Spinal cord (tissue), 10 donors: ENCODE measurements around the gene BBX. TPM values are rescaled to one million over a fixed set of nuclear protein-coding genes. Genes with fewer than 3 reads are reported as not detected.

Experiments used
- DNase-seq, 6 donors: peaks; one replicate each; pipeline versions ENCODE4 v3.0.0 to v3.0.0-alpha.2; 2013 to 2015; ENCODE audit warnings: low spot score in 6 of 6, low read depth in 4 of 6
- H3K27ac ChIP-seq: one replicate; pipeline ENCODE4 v1.5.1; 2013; ENCODE audit warnings: low read depth, low read length, control low read depth
- H3K27me3 ChIP-seq: one replicate; pipeline ENCODE4 v1.6.1; 2013; ENCODE audit warnings: low read length; ENCODE audit not compliant: control insufficient read depth, insufficient read depth
- H3K36me3 ChIP-seq: one replicate; pipeline ENCODE4 v1.6.1; 2013; ENCODE audit warnings: low read length; ENCODE audit not compliant: control insufficient read depth, insufficient read depth
- H3K4me1 ChIP-seq: one replicate; pipeline ENCODE4 v1.6.1; 2013; ENCODE audit warnings: low read length; ENCODE audit not compliant: control insufficient read depth, insufficient read depth
- H3K4me3 ChIP-seq: one replicate; pipeline ENCODE4 v1.5.1; 2013; ENCODE audit warnings: low read depth, low read length, control low read depth
- H3K9me3 ChIP-seq: one replicate; pipeline ENCODE4 v1.6.1; 2013; ENCODE audit warnings: low read length; ENCODE audit not compliant: control insufficient read depth, insufficient read depth
- WGBS: methylation state at CpG from one replicate; pipeline ENCODE4 v1.1.5; 2013; ENCODE audit warnings: missing lambda C conversion rate; ENCODE audit not compliant: insufficient coverage; 5-methylcytosine and 5-hydroxymethylcytosine counted together
- polyA plus RNA-seq, 2 donors: library from polyadenylated mRNA; unstranded; fragments of 120-200 nt; gene quantifications; one replicate each; pipeline ENCODE4 v1.2.1, GENCODE V29; 2013; ENCODE audit not compliant: insufficient read length in 2 of 2
- total RNA-seq, 2 donors: library from RNA; depleted of rRNA in 1 of 2; stranded (reverse); fragments of 120-200 nt in 1 of 2; fragments of >200 nt in 1 of 2; gene quantifications; one replicate each; pipeline versions ENCODE4 v1.2.3 to v1.2.4, GENCODE V29; 2013 to 2014
- donor health status: healthy.

BBX gene
- total and polyA plus RNA-seq, 4 donors: 20.6 to 72.0 (median 49.1) TPM

DNA sequence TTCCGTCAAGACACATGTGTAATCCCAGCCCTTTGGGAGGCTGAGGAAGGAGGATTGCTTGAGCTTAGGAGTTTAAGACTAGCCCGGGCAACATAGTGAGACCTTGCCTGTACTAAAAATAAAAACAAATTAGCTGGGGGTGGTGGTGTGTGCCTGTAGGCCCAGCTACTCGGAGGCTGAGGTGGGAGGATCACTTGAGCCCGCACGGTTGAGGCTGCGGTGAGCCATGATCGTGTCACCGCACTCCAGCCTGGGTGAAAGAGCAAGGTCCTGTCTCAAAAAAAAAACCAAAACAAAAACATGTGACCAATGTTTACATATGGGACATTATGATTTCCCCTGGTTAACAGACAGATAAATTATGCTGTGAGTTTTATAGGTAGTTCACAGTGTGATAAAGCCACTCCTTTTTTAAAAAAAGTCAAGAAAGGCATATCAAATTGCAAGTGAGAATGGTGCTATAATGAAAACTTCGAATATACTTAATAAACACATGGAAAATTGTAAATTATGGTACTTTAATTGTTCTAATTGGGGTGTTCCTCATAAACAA is 9.2 kb downstream of the BBX start:
- 100% methylated on average over 3 of the region's 9 CpGs for WGBS
- H3K4me3 ChIP-seq: no peak overlapping the region

DNA sequence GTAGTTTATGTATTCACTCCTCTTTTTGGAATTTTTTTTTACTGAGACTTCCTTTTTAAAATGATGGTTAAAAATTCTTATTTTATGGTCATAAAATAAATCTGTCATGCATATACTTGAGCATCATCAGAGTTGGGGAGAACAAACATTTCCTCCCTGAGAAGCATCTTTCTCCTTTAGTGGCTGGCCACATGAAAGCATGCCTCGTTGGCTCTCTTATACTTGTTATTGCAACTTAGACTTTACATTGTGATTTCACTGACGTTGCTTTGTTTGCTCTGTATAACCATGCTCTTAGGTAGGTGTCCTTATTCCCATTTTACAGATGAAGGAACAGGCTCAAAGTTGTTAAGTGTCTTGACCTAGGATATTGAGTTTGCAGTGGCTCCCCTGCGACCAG is 18.1 kb downstream of the BBX start:
- Histone ChIP-seq H3K27ac (no peak overlapping the region), H3K4me1 (no peaks in the 10 kb centered on the region), H3K4me3 (no peak overlapping the region), H3K27me3 (no peaks in the 10 kb centered on the region), H3K36me3 (no peaks in the 10 kb centered on the region), H3K9me3 (no peaks in the 10 kb centered on the region)
- 83% methylated on average over 1 of the region's 3 CpGs for WGBS
- no peak for DNase-seq

More for the DNA sequence above, 9.2 kb downstream of the BBX start:
- no peak for DNase-seq
- Histone ChIP-seq H3K36me3 (no peaks in the 10 kb centered on the region), H3K27me3 (no peaks in the 10 kb centered on the region), H3K27ac (no peak overlapping the region), H3K9me3 (no peaks in the 10 kb centered on the region), H3K4me1 (no peaks in the 10 kb centered on the region)

DNA sequence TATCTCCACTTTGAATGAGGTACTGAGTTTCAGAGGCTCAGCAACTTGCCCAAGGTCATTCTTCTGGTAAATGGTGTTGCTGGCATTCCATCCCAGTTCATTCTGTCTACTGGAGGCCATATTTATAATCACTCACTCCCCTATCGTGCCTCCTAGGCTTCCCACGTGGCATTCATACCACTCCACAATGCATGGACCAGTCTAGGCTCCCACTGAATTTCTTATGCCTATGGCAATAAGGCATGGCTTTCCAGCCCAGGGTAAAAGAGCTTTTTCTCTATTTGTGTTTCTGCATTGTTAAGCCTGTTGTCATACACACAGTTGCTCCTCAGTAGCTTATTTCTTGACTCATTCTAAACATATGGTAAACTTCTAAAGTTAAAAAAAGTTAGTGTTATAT is 19.9 kb downstream of the BBX start:
- 56% methylated on average over 2 of the region's 2 CpGs for WGBS
- no peak for DNase-seq
- no peak overlapping the region for H3K4me3 ChIP-seq
- H3K4me1 ChIP-seq: no peaks in the 10 kb centered on the region
- no peak overlapping the region for H3K27ac ChIP-seq
- H3K9me3 ChIP-seq: no peaks in the 10 kb centered on the region
- H3K36me3 ChIP-seq: no peaks in the 10 kb centered on the region
- no peaks in the 10 kb centered on the region for H3K27me3 ChIP-seq

DNA sequence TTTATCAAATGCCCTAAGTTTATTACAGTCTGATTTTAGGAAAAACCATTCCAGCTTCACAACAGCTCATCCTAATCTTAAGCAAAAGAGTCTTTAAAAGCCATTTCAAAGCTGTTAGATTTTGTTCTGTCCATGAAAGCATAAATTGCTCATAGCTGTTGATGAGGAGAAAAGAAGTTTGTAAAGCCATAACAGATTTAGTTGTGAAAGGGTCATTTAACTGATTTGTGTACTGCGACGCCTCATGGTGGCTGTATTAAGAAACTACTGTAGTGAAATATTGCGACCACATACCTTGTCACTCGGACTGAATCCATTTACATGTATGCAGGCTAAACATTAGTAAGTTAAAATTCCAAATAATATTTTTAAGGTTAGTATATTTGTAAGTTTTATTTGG is 20.9 kb downstream of the BBX start:
- Histone ChIP-seq H3K36me3 (no peaks in the 10 kb centered on the region), H3K4me3 (no peak overlapping the region), H3K27ac (no peak overlapping the region), H3K9me3 (no peaks in the 10 kb centered on the region), H3K4me1 (no peaks in the 10 kb centered on the region), H3K27me3 (no peaks in the 10 kb centered on the region)
- no CpG with 5 or more reads among the region's 4 CpGs for WGBS
- DNase-seq: peak in 2 of 6 donors; percentile 11 to 22

DNA sequence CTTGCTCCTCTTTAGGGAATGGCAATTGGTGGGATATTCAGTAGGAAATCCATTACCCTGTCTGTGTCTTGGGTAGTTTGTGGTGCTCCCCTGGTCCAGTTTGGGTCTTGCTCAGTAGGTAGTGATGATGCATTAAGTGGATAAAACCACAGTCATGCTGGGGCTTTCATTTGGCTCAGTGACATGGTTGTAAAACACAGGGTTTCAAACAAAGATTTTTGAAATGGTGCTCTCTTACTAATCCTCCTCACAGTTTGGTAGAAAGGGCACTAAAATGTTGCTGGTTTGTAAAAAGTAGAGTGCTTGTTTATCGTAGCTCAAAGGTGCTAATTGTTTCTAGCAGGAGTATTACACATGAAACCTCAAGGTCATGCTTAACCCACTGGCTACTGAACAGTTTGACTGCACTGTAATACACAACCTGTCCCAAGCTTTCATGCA is 22.9 kb downstream of the BBX start:
- Histone ChIP-seq H3K27ac (no peak overlapping the region), H3K27me3 (no peaks in the 10 kb centered on the region)
- WGBS: no CpG with 5 or more reads among the region's 1 CpG

DNA sequence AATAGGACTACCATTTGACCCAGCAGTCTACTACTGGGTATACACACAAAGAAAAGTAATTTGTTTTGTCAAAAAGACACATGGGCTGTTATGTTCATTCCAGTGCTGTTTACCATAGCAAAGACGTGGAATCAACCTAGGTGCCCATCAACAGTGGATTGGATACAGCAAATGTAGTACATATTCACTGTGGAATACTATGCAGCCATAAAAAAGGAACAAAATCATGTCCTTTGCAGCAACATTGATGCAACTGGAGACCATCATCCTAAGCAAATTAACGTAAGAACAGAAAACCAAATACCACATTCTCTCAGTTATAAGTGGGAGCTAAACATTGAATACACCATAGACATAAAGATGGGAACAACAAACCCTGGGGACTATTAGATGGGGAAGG is 25.8 kb downstream of the BBX start:
- Histone ChIP-seq H3K9me3 (no peaks in the 10 kb centered on the region), H3K4me3 (no peak overlapping the region), H3K27me3 (no peaks in the 10 kb centered on the region), H3K36me3 (no peaks in the 10 kb centered on the region), H3K4me1 (no peaks in the 10 kb centered on the region), H3K27ac (no peak overlapping the region)
- DNase-seq: no peak
- no CpG with 5 or more reads among the region's 2 CpGs for WGBS

More for the DNA sequence above, 22.9 kb downstream of the BBX start:
- Histone ChIP-seq H3K36me3 (no peaks in the 10 kb centered on the region), H3K9me3 (no peaks in the 10 kb centered on the region), H3K4me1 (no peaks in the 10 kb centered on the region), H3K4me3 (no peak overlapping the region)
- DNase-seq: no peak

DNA sequence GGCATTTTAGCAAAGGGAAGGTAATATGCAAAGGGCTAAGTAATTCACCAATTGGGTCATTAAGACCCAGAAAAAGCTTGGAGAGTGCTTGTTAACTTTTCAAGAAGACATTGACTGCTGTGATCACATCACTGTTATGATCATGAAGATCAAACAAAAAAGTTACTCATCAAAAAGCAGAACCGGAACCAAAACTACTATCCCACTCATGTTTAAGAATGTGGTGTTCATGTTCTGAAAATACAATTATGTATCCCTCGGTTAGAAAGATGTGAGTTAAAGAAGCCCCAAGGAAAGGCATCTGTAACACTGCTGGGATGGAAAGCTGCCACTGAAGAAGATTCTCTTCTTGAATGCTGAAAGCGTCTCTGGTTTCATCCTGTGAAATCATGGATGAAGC is 32.6 kb downstream of the BBX start:
- H3K4me3 ChIP-seq: no peak overlapping the region
- no peaks in the 10 kb centered on the region for H3K4me1 ChIP-seq
- H3K9me3 ChIP-seq: no peaks in the 10 kb centered on the region
- no peak for DNase-seq
- no peak overlapping the region for H3K27ac ChIP-seq
- 86% methylated on average over 1 of the region's 3 CpGs for WGBS
- no peaks in the 10 kb centered on the region for H3K27me3 ChIP-seq
- no peaks in the 10 kb centered on the region for H3K36me3 ChIP-seq

DNA sequence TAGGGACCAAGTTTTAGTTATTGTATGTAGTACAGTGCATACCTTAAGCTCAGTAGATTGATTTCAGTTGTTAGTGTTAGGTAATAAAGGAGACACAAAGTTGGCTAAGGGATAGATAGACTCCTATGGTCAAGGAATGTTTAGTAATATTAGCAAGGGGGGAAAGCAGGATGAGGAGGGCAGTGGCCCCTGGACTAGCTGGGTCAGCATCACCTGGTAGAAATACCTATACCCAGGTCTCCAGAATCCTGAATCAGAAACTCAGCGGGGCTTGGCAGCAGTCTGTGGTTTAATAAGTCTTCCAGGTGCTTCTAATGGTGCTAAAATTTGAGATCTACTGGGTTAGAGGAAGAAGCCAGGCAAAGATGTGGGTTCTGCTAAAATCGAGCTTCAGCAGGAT is 35.0 kb downstream of the BBX start:
- DNase-seq: no peak
- Histone ChIP-seq H3K27me3 (no peaks in the 10 kb centered on the region), H3K36me3 (no peaks in the 10 kb centered on the region), H3K27ac (no peak overlapping the region), H3K9me3 (no peaks in the 10 kb centered on the region), H3K4me3 (no peak overlapping the region), H3K4me1 (no peaks in the 10 kb centered on the region)
- 96% methylated on average over 2 of the region's 2 CpGs for WGBS

DNA sequence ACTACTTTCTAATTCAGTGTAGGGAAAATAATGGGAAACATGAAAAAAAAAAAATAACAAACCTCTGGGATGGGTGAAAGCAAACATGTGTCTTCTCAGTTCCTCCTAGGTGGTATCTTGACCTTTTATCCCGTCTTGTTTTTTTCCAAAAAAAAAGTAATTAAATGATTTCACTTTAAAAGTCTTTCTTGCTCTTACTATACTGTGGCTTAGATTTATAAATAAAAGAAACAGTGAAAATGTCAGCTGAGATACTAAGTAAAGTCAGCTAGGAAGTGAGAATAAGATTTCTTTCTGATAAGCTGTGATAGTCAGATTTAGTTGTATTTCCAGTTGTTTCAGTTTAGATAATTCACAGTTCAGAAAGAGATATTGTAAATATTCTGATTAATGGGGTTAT is 37.4 kb downstream of the BBX start:
- no peaks in the 10 kb centered on the region for H3K27me3 ChIP-seq
- H3K4me1 ChIP-seq: no peaks in the 10 kb centered on the region
- no peaks in the 10 kb centered on the region for H3K36me3 ChIP-seq
- H3K9me3 ChIP-seq: no peaks in the 10 kb centered on the region
- DNase-seq: no peak
- H3K4me3 ChIP-seq: no peak overlapping the region
- no peak overlapping the region for H3K27ac ChIP-seq
- WGBS: no CpG with 5 or more reads among the region's 1 CpG

DNA sequence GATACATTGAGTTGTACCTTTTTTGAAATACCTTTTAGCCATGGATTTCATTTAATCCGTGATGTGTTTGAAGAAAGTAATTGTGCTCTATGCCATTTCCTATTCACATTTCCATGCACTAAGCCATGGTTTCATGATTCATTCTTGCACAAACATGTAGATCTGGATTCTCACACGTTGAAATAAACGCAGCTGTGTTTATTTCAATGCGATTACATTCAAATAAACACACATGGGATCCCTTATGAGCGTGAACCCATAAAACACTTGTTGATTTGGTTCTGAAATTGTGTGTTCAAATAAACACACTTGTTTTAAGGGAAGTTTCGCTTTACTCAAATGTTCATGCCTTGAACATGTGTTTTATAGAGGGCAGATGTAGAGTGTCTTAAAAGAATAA is 39.2 kb downstream of the BBX start:
- no peaks in the 10 kb centered on the region for H3K36me3 ChIP-seq
- H3K4me3 ChIP-seq: no peak overlapping the region
- no peak for DNase-seq
- no peak overlapping the region for H3K27ac ChIP-seq
- H3K4me1 ChIP-seq: no peaks in the 10 kb centered on the region
- H3K9me3 ChIP-seq: no peaks in the 10 kb centered on the region
- WGBS: no CpG with 5 or more reads among the region's 6 CpGs
- H3K27me3 ChIP-seq: no peaks in the 10 kb centered on the region
